ENCODE measurements around the gene MYL2. TPM values are rescaled to one million over a fixed set of nuclear protein-coding genes. Genes with fewer than 3 reads are reported as not detected.

Gene MYL2
- total and polyA plus RNA-seq, 2 experiments from 2014 or later: not detected

GRCh38 chr12:110913119-110914056 is 7.0 kb downstream of the MYL2 start:
- H3F3A ChIP-seq (replicated peaks; ENCODE audit: low read depth): no peaks in the 10 kb centered on the region
- no peak overlapping the region for H2AFZ ChIP-seq
- H3K36me3 Mint-ChIP-seq (ENCODE audit: low read depth): no peaks in the 10 kb centered on the region
- no peak for DNase-seq (ENCODE audit: low spot score)
- H3K27ac Mint-ChIP-seq: no peak overlapping the region
- no peaks in the 10 kb centered on the region for H3K27me3 ChIP-seq (ENCODE audit: insufficient read depth)
- no peak for ATAC-seq
- no peaks in the 10 kb centered on the region for H3K36me3 ChIP-seq (ENCODE audit: insufficient read depth)
- H3K4me1 ChIP-seq (ENCODE audit: insufficient read depth): peaks cover 8% of the 10 kb centered on the region; the same call in 1 of the 2 replicates
- no peak overlapping the region for H3K4me3 Mint-ChIP-seq
- H3K27ac ChIP-seq (ENCODE audit: low read depth): no peak overlapping the region
- no peaks in the 10 kb centered on the region for H4K20me1 ChIP-seq (replicated peaks; ENCODE audit: insufficient read depth)
- H3K79me2 ChIP-seq (replicated peaks; ENCODE audit: insufficient read depth): no peaks in the 10 kb centered on the region
- H3K4me2 ChIP-seq: no peak overlapping the region
- H3K9me2 ChIP-seq (ENCODE audit: insufficient read depth): no peaks in the 10 kb centered on the region
- H3K27me3 Mint-ChIP-seq (ENCODE audit: insufficient read depth, low read depth, poor library complexity): peaks cover 5% of the 10 kb centered on the region
- H3K4me1 Mint-ChIP-seq: peaks cover 13% of the 10 kb centered on the region
- H3K4me3 ChIP-seq: no peak overlapping the region
- TF ChIP-seq NANOG (IDR thresholded peaks at IDR 0.05; ENCODE audit: borderline replicate concordance): no peak
- TF ChIP-seq ZNF462 (CRISPR knock-in tag; IDR thresholded peaks at IDR 0.05): no peak
- TF ChIP-seq EZH2phosphoT487 (IDR thresholded peaks at IDR 0.05; ENCODE audit: unreplicated experiment): no peak
- no peak for TF ChIP-seq CREB1 (CRISPR knock-in tag; IDR thresholded peaks at IDR 0.05; ENCODE audit: low read depth)
- TF ChIP-seq STAT1 (IDR thresholded peaks at IDR 0.05; ENCODE audit: unreplicated experiment): no peak
- no peak for TF ChIP-seq ZNF114 (CRISPR knock-in tag; IDR thresholded peaks at IDR 0.05)
- TF ChIP-seq CTCF (conservative IDR thresholded peaks at IDR 0.05; ENCODE audit: low read depth in 2 of 2): no peak
- TF ChIP-seq JUNB (IDR thresholded peaks at IDR 0.05; ENCODE audit: unreplicated experiment): no peak
- no peak for TF ChIP-seq ETS1 (IDR thresholded peaks at IDR 0.05)
- H3K9me3 Mint-ChIP-seq: no peaks in the 10 kb centered on the region
